Body of pancreas (tissue), 4 donors: ENCODE data around the gene BRIP1.

Experiments
- POLR2A ChIP-seq, 3 donors: fragments of 450-650 bp; IDR thresholded peaks; one replicate each; pipeline ENCODE4 v1.6.1; 2016; ENCODE audit warnings: antibody characterized with exemption in 3 of 3, mild to moderate bottlenecking in 2 of 3
- TF ChIP-seq, protein P1 (sequence below), 7 experiments: fragments of 450-650 bp in 4 of 7; fragments of 200-600 bp in 3 of 7; sonication (generic) in 3 of 7; IDR thresholded peaks; one replicate each; pipeline ENCODE4 v1.5.1; 2016 to 2019; ENCODE audit warnings: antibody characterized with exemption in 7 of 7

- no peak for TF ChIP-seq POLR2A (IDR thresholded peaks at IDR 0.05)
- TF ChIP-seq, protein P1, sequence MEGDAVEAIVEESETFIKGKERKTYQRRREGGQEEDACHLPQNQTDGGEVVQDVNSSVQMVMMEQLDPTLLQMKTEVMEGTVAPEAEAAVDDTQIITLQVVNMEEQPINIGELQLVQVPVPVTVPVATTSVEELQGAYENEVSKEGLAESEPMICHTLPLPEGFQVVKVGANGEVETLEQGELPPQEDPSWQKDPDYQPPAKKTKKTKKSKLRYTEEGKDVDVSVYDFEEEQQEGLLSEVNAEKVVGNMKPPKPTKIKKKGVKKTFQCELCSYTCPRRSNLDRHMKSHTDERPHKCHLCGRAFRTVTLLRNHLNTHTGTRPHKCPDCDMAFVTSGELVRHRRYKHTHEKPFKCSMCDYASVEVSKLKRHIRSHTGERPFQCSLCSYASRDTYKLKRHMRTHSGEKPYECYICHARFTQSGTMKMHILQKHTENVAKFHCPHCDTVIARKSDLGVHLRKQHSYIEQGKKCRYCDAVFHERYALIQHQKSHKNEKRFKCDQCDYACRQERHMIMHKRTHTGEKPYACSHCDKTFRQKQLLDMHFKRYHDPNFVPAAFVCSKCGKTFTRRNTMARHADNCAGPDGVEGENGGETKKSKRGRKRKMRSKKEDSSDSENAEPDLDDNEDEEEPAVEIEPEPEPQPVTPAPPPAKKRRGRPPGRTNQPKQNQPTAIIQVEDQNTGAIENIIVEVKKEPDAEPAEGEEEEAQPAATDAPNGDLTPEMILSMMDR (IDR thresholded peaks at IDR 0.05) = no peak
Observed at GRCh38 chr17:61874075-61874474, 10.7 kb upstream of the BRIP1 start.
